ENCODE results near the gene SLC16A13. TPM values are rescaled to one million over a fixed set of nuclear protein-coding genes. Genes with fewer than 3 reads are reported as not detected.

The SLC16A13 gene
- total and polyA plus RNA-seq, 10 of the 15 experiments (the other 5 are each of a cell fraction or from before 2014, with no cell fraction given) = 0.34 to 12.1 (median 3.3) TPM

- POLR2A ChIA-PET = interaction anchor here (0.5 kb wide), 1 partner anchor 125 kb away, joined by 4 read pairs; no protein-coding TSS in a partner anchor
- in situ Hi-C loops (cut with MboI) = no loop called here
- RAD21 ChIA-PET (ENCODE audit: unreplicated experiment) = no interaction called here
Observed at GRCh38 chr17:7063518-7064094, 27.8 kb downstream of the SLC16A13 start.

More at GRCh38 chr17:7063518-7064094, 27.8 kb downstream of the SLC16A13 start:
- no peak for TF ChIP-seq ZNF24 (IDR thresholded peaks at IDR 0.05)
- no peak for TF ChIP-seq KDM1A (IDR thresholded peaks at IDR 0.05; ENCODE audit: borderline replicate concordance)
- TF ChIP-seq MEF2B (IDR thresholded peaks at IDR 0.05; ENCODE audit: partially characterized antibody, poor library complexity, severe bottlenecking) = no peak
- TF ChIP-seq CBFB (IDR thresholded peaks at IDR 0.05; ENCODE audit: low read depth) = no peak
- TF ChIP-seq CEBPZ (IDR thresholded peaks at IDR 0.05; ENCODE audit: low read depth, low read length) = no peak
- no peak for TF ChIP-seq EED (IDR thresholded peaks at IDR 0.05; ENCODE audit: low read depth)
- no peak for TF ChIP-seq ZNF274 (IDR thresholded peaks at IDR 0.05; ENCODE audit: insufficient read depth, insufficient read length)
- no peak for TF ChIP-seq TAF1 (IDR thresholded peaks at IDR 0.05; ENCODE audit: borderline replicate concordance, low read depth, low read length)
- TF ChIP-seq RAD51 (IDR thresholded peaks at IDR 0.05) = no peak
- no peak for TF ChIP-seq E2F8 (IDR thresholded peaks at IDR 0.05; ENCODE audit: low read depth, partially characterized antibody)
- TF ChIP-seq ATF3 (IDR thresholded peaks at IDR 0.05; ENCODE audit: borderline replicate concordance, extremely low read depth, low read depth, low read length) = no peak
- no peak for TF ChIP-seq RBBP5 (conservative IDR thresholded peaks at IDR 0.05)
- Histone ChIP-seq H3K9ac (ENCODE audit: control insufficient read depth, insufficient read depth, low read length) (no peak overlapping the region), H3K4me3 (no peak overlapping the region), H3K27ac (ENCODE audit: control insufficient read depth, insufficient read depth) (no peak overlapping the region), H4K20me1 (ENCODE audit: control insufficient read depth, insufficient read depth) (no peaks in the 10 kb centered on the region), H3K4me2 (ENCODE audit: control insufficient read depth, insufficient read depth) (no peak overlapping the region), H3K9me3 (replicated peaks; ENCODE audit: control insufficient read depth, insufficient read depth, low read length) (no peaks in the 10 kb centered on the region; the same call in 2 of the 3 replicates), H3K27me3 (replicated peaks in 1 of 2; ENCODE audit: control insufficient read depth in 2 of 2, insufficient read depth in 2 of 2, low read length in 1 of 2) (no peaks in the 10 kb centered on the region), H3K4me1 (ENCODE audit: control insufficient read depth, insufficient read depth, low read length) (no peaks in the 10 kb centered on the region), H3K79me2 (ENCODE audit: control insufficient read depth, insufficient read depth, low read length) (no peaks in the 10 kb centered on the region), H2AFZ (ENCODE audit: control insufficient read depth, low read depth, low read length) (no peak overlapping the region), H3K36me3 (ENCODE audit: control insufficient read depth in 2 of 2, insufficient read depth in 2 of 2, low read length in 1 of 2) (no peaks in the 10 kb centered on the region)
- 18% methylated on average over 6 of the region's 6 CpGs for WGBS (ENCODE audit: insufficient coverage, insufficient replicate concordance, low lambda C conversion rate, missing lambda C conversion rate)
- DNase-seq (ENCODE audit: low read depth, low spot score) (no peak), FAIRE-seq (no peak), ATAC-seq (no peak)
- intact Hi-C loops (cut with micrococcal nuclease; ENCODE audit: unreplicated experiment) = no loop called here
- no TSS peak for BruUV-seq (replicated peaks)
- ChIA-PET CTCF (interaction anchor here (0.6 to 2.5 kb wide), 3 partner anchors 11 to 99 kb away, joined by 3 to 9 read pairs (median 4); no protein-coding TSS in a partner anchor), SMC1A (ENCODE audit: uncharacterized antibody, unreplicated experiment) (interaction anchor here (0.8 to 1.3 kb wide), 3 partner anchors 18 to 73 kb away, joined by 3 to 4 read pairs (median 3); no protein-coding TSS in a partner anchor)

Measured in GM12878 (cell line).